ENCODE results near the gene INSC.

The INSC gene

DNA sequence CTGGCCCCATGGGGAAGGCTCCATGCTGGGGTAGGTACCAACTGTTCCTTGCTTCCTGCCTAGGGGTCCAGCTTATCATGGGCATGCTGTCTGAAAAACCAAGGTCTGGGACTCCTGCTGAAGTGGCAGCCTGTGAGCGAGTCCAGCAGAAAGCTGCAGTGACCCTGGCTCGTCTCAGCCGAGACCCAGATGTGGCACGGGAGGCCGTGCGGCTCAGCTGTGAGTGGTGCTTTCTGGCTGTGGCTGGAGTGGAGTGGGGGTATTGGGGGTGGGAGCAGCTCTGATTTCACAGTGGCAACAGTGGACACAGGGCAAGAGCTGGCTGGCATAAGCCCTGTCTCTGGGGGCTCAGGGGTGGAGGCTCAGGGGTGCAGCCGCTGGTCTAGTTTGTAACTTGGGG lies 124.1 kb downstream of the INSC start:
- H3K27ac ChIP-seq, result no peak overlapping the region
- TF ChIP-seq ZFX (IDR thresholded peaks at IDR 0.05) (no peak), CTCF (conservative IDR thresholded peaks at IDR 0.05) (no peak)

DNA sequence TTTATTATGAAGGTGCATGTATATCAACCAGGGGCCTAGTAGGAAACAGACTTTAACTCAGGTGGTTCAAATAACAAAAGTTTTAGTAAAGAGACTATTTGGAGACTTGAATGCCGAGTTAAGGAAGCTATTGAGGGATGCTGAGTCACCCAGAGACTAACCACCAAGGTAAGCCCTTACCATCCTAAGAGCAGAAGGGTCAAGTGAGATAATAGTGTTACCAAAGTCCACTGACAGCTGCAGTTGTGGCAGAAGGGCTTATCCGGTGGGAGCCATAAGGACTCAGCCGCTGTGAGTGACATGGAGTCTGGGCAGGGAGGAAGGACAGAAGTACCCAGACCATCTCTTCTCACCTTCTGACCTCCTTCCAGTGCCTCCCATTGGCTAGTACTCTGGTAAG lies 134.0 kb downstream of the INSC start:
- TF ChIP-seq ZFX (IDR thresholded peaks at IDR 0.05) (no peak), CTCF (conservative IDR thresholded peaks at IDR 0.05) (no peak)
- H3K27ac ChIP-seq, result no peak overlapping the region

- TF ChIP-seq ZFX (IDR thresholded peaks at IDR 0.05), result no peak
- peak; percentile 74 for TF ChIP-seq CTCF (conservative IDR thresholded peaks at IDR 0.05)
- no peak overlapping the region for H3K27ac ChIP-seq
Measured at GRCh38 chr11:15258433-15259165, 143.9 kb downstream of the INSC start.

DNA sequence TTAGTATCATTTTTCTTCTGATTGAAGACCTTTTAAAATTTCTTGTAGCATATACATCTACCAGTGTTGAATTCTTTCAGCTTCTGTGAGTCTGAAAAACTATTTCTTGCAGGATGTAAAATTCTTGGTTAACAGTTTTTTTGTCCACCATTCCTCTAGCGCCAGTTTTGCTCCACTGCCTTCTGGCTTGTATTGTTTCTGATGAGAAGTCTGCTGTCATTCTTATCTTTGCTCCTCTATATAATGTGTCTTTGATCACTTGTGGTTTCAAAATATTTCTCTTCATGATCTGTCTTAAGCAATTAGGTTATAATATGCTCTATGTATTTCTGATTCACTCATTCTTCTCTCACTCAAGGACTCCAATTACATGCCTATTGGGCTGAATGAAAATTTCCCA lies 152.3 kb downstream of the INSC start:
- no peak for TF ChIP-seq CTCF (conservative IDR thresholded peaks at IDR 0.05)
- no peak for TF ChIP-seq ZFX (IDR thresholded peaks at IDR 0.05)
- no peak overlapping the region for H3K27ac ChIP-seq

DNA sequence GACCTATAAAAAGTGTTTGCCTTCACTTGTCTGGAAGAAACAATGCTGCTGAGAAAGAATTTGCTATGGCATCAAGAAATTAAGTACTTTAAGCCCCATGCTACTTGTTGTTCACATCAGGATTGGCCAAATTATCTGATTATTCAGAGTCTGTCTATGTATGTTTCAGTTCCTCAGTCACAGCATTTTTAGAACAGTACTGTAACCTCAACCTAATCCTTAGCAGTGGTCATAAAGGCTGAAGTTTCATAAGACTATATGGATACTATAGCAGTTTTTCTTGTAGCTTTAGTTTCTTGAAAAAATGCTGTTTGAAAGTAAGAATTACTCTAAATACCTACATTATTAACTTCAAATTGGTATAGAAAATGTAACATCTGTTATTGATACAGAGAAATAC lies 153.9 kb downstream of the INSC start:
- no peak overlapping the region for H3K27ac ChIP-seq
- TF ChIP-seq CTCF (conservative IDR thresholded peaks at IDR 0.05) (no peak), ZFX (IDR thresholded peaks at IDR 0.05) (no peak)

DNA sequence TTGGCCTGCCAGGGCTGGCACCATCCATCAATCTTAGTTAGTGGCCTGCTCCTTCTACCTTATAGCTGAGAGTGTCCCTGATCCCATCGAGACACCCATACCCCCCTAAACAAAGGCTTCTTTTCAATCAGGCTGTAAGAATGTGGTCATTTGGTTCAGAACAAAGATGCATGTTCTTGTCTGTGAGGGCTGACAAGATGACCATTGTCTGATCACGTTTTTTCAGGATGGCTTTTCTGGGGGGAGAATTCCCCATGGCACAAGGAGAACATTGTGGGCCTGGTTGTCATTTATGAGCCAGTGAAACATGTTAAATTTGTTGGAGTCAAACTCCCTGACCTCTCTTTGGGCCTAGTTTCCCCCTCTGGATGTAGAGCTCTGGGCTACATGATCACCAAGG lies 160.4 kb downstream of the INSC start:
- TF ChIP-seq CTCF (conservative IDR thresholded peaks at IDR 0.05), result no peak
- TF ChIP-seq ZFX (IDR thresholded peaks at IDR 0.05), result no peak

DNA sequence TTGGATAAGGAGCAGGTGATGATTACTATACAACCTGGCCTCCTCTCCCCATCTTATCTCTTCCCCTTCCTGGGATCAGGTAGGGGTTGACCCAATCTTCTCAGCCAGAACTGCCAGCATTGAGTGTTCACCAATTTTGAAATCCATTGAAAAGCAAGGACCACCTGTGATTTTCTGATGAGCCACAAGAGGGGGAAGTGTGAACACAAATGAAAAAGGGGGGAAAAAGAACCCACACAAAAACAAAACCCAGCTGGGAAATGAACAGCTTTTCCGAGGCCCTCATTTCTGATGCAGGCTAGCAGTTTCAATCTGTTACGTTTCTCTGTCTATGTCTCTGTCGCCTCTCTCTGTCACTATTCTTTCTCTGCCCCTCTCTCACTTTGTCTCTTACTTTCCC lies 161.9 kb downstream of the INSC start:
- TF ChIP-seq CTCF (conservative IDR thresholded peaks at IDR 0.05) (peak; percentile 66), ZFX (IDR thresholded peaks at IDR 0.05) (no peak)
- H3K27ac ChIP-seq, result no peak overlapping the region

More for the DNA sequence above, 160.4 kb downstream of the INSC start:
- H3K27ac ChIP-seq, result no peak overlapping the region
